ENCODE results near the gene RETREG3.
"Not testable (repeated sequence)": the region's sequence is repeated elsewhere in the genome, so short reads cannot be mapped to it uniquely, and the experiment has no call there.

Gene RETREG3

GRCh38 chr17:42613699-42614295, 4.6 kb upstream of the RETREG3 start:
- no peak for DNase-seq (ENCODE audit: low spot score)

GRCh38 chr17:42612013-42612412, 2.8 kb upstream of the RETREG3 start:
- no peak for DNase-seq (ENCODE audit: low spot score)

GRCh38 chr17:42609814-42610801, 934 bp upstream of the RETREG3 start:
- DNase-seq (ENCODE audit: low spot score), result not testable (repeated sequence)

GRCh38 chr17:42608305-42609181, 631 bp downstream of the RETREG3 start:
- no peak for DNase-seq (ENCODE audit: low spot score)

- no peak for DNase-seq (ENCODE audit: low spot score)
These were observed 1.4 kb downstream of the RETREG3 start for GRCh38 chr17:42607769-42608168.

- no peak for DNase-seq (ENCODE audit: low spot score)
These were observed 5.9 kb downstream of the RETREG3 start for GRCh38 chr17:42603318-42603717.

- no peak for DNase-seq (ENCODE audit: low spot score)
These were observed 10.3 kb downstream of the RETREG3 start for GRCh38 chr17:42598905-42599304.

GRCh38 chr17:42596386-42596785, 12.8 kb downstream of the RETREG3 start:
- DNase-seq (ENCODE audit: low spot score), result no peak

- DNase-seq (ENCODE audit: low spot score), result no peak
These were observed 17.8 kb downstream of the RETREG3 start for GRCh38 chr17:42591411-42591810.

GRCh38 chr17:42590886-42591285, 18.3 kb downstream of the RETREG3 start:
- DNase-seq (ENCODE audit: low spot score), result no peak

- DNase-seq (ENCODE audit: low spot score), result no peak
These were observed 22.5 kb downstream of the RETREG3 start for GRCh38 chr17:42586514-42587230.

- DNase-seq (ENCODE audit: low spot score), result no peak
These were observed 23.8 kb downstream of the RETREG3 start for GRCh38 chr17:42585353-42585752.

GRCh38 chr17:42584880-42585279, 24.3 kb downstream of the RETREG3 start:
- no peak for DNase-seq (ENCODE audit: low spot score)

GRCh38 chr17:42581744-42582270, 27.4 kb downstream of the RETREG3 start:
- DNase-seq (ENCODE audit: low spot score), result no peak

GRCh38 chr17:42579794-42580551, 29.2 kb downstream of the RETREG3 start:
- no peak for DNase-seq (ENCODE audit: low spot score)

GRCh38 chr17:42578282-42578869, 30.8 kb downstream of the RETREG3 start:
- peak; percentile 82 for DNase-seq (ENCODE audit: low spot score)

GRCh38 chr17:42577532-42578281, 31.5 kb downstream of the RETREG3 start, which contains the start of gene PSMC3IP:
Gene PSMC3IP (minus strand): TSS chr17:42577729. CDS start chr17:42577686, 43 bp downstream.
- DNase-seq (ENCODE audit: low spot score), result peak; percentile 98

GRCh38 chr17:42577140-42577531, 32.0 kb downstream of the RETREG3 start:
- DNase-seq (ENCODE audit: low spot score), result no peak

- no peak for DNase-seq (ENCODE audit: low spot score)
These were observed 34.7 kb downstream of the RETREG3 start for GRCh38 chr17:42574463-42574862.
